ENCODE measurements around the gene ARRB1.

DNA sequence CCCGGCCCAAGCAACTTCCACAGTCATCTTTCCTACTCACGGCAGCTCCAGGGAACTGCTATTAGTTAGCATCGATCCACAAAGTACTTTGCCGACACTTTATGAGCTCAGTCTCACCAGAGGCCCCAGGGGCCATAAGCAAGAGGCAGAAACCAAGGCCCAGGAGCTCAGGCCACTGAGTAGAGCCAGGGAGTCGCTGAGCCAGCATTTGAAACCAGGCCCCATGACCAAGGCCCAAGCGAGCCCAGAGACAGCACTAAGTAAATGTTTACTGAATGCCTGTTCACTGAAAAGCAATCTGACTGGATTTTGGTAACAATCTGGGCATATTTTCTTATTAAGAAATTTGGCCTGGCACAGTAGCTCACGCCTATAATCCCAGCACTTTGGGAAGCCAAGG lies 43.3 kb downstream of the ARRB1 start:
- TF ChIP-seq, protein P1, sequence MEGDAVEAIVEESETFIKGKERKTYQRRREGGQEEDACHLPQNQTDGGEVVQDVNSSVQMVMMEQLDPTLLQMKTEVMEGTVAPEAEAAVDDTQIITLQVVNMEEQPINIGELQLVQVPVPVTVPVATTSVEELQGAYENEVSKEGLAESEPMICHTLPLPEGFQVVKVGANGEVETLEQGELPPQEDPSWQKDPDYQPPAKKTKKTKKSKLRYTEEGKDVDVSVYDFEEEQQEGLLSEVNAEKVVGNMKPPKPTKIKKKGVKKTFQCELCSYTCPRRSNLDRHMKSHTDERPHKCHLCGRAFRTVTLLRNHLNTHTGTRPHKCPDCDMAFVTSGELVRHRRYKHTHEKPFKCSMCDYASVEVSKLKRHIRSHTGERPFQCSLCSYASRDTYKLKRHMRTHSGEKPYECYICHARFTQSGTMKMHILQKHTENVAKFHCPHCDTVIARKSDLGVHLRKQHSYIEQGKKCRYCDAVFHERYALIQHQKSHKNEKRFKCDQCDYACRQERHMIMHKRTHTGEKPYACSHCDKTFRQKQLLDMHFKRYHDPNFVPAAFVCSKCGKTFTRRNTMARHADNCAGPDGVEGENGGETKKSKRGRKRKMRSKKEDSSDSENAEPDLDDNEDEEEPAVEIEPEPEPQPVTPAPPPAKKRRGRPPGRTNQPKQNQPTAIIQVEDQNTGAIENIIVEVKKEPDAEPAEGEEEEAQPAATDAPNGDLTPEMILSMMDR (IDR thresholded peaks at IDR 0.05), result no peak
- no peak for TF ChIP-seq ZFX (IDR thresholded peaks at IDR 0.05; ENCODE audit: borderline replicate concordance)

Data from 22Rv1 (cell line).